Measurements from ENCODE around the gene SLC40A1. TPM values are rescaled to one million over a fixed set of nuclear protein-coding genes. Genes with fewer than 3 reads are reported as not detected.

The SLC40A1 gene
- total RNA-seq, 2 experiments from 2014 or later = not detected

DNA sequence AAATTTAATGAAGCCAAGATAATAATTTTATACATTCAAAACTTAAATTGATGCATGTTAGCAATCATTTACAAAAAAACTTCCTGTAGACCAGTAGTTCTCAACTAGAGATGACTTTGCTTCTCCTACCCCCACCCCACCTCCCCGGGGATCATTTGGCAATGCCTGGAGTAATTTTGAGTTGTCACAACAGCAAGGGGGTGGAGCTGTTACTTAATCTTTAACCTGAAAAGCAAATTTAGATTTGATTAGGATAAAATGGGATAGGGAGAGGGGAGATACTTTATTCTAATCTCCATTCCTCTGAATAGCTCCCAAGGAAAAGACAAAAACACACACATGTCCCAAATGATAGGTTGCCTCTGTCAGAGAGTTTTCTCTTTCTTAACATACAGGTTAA is 4.2 kb downstream of the SLC40A1 start:
- TF ChIP-seq EZH2phosphoT487 (IDR thresholded peaks at IDR 0.05; ENCODE audit: borderline replicate concordance, low read depth, low read length) = no peak
- TF ChIP-seq, protein P1, sequence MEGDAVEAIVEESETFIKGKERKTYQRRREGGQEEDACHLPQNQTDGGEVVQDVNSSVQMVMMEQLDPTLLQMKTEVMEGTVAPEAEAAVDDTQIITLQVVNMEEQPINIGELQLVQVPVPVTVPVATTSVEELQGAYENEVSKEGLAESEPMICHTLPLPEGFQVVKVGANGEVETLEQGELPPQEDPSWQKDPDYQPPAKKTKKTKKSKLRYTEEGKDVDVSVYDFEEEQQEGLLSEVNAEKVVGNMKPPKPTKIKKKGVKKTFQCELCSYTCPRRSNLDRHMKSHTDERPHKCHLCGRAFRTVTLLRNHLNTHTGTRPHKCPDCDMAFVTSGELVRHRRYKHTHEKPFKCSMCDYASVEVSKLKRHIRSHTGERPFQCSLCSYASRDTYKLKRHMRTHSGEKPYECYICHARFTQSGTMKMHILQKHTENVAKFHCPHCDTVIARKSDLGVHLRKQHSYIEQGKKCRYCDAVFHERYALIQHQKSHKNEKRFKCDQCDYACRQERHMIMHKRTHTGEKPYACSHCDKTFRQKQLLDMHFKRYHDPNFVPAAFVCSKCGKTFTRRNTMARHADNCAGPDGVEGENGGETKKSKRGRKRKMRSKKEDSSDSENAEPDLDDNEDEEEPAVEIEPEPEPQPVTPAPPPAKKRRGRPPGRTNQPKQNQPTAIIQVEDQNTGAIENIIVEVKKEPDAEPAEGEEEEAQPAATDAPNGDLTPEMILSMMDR (conservative IDR thresholded peaks at IDR 0.05; ENCODE audit: low read length) = no peak
- no peaks in the 10 kb centered on the region for H4K20me1 ChIP-seq (ENCODE audit: insufficient read depth, low read length)
- H3K27ac ChIP-seq (ENCODE audit: low read depth, low read length, poor library complexity, severe bottlenecking) = no peak overlapping the region
- H3K36me3 ChIP-seq (ENCODE audit: insufficient read depth, low read length) = no peaks in the 10 kb centered on the region
- no peaks in the 10 kb centered on the region for H3K9me3 ChIP-seq (ENCODE audit: low read length)
- H3K4me3 ChIP-seq (ENCODE audit: low read depth, low read length, poor library complexity, severe bottlenecking) = no peak overlapping the region
- no TSS peak for BruUV-seq (replicated peaks)
- intact Hi-C loops (cut with micrococcal nuclease; ENCODE audit: unreplicated experiment) = no loop called here
- H3K9me2 ChIP-seq (ENCODE audit: insufficient read depth, low read length) = no peaks in the 10 kb centered on the region
- H2AFZ ChIP-seq (ENCODE audit: low read length) = no peak overlapping the region
- no peak for DNase-seq (ENCODE audit: low spot score)
- H3K4me2 ChIP-seq (ENCODE audit: low read length) = no peak overlapping the region
- no peaks in the 10 kb centered on the region for H3K79me2 ChIP-seq (ENCODE audit: insufficient read depth, low read depth, low read length)
- no peaks in the 10 kb centered on the region for H3K4me1 ChIP-seq (ENCODE audit: insufficient read depth, low read length, poor library complexity, severe bottlenecking)
- ChIA-PET CTCF (ENCODE audit: unreplicated experiment) (no interaction called here), POLR2A (no interaction called here)

- no TSS peak for BruUV-seq (replicated peaks)
- Histone ChIP-seq H3K36me3 (ENCODE audit: insufficient read depth, low read length) (no peaks in the 10 kb centered on the region), H3K79me2 (ENCODE audit: insufficient read depth, low read depth, low read length) (no peaks in the 10 kb centered on the region), H3K9me2 (ENCODE audit: insufficient read depth, low read length) (no peaks in the 10 kb centered on the region), H3K4me3 (ENCODE audit: low read depth, low read length, poor library complexity, severe bottlenecking) (no peak overlapping the region), H4K20me1 (ENCODE audit: insufficient read depth, low read length) (no peaks in the 10 kb centered on the region), H2AFZ (ENCODE audit: low read length) (no peak overlapping the region), H3K9me3 (ENCODE audit: low read length) (no peaks in the 10 kb centered on the region), H3K4me2 (ENCODE audit: low read length) (no peak overlapping the region), H3K27ac (ENCODE audit: low read depth, low read length, poor library complexity, severe bottlenecking) (no peak overlapping the region), H3K4me1 (ENCODE audit: insufficient read depth, low read length, poor library complexity, severe bottlenecking) (no peaks in the 10 kb centered on the region)
- no peak for DNase-seq (ENCODE audit: low spot score)
- POLR2A ChIA-PET = interaction anchor here (0.7 to 1.4 kb wide), 2 partner anchors 10 to 36 kb away, joined by 3 to 5 read pairs; no protein-coding TSS in a partner anchor
- TF ChIP-seq EZH2phosphoT487 (IDR thresholded peaks at IDR 0.05; ENCODE audit: borderline replicate concordance, low read depth, low read length) = no peak
- TF ChIP-seq, protein P1 (conservative IDR thresholded peaks at IDR 0.05; ENCODE audit: low read length) = no peak
- CTCF ChIA-PET (ENCODE audit: unreplicated experiment) = no interaction called here
- intact Hi-C loops (cut with micrococcal nuclease; ENCODE audit: unreplicated experiment) = no loop called here
Observed at GRCh38 chr2:189574793-189575475, 5.7 kb downstream of the SLC40A1 start.

DNA sequence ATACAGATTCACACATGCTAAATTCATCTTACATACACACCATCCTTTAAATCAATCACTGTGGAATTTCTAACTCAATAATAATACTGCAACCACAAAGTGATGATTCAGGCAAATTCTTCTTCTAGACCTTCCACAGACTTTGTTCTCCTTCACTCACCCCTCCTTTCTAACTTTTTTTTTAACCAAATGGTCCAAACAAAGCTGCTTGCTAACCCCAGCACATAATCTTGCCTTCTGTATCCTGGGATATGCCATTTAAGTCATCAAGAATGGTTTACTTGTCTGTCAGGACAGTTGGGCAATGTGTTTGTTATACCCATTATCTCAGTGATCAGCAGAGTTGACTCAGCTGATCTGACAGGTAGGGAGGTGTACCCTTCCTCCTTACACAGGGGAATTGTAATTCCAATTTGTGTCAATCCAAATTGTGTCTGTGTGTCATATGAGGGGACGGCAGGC is 10.0 kb downstream of the SLC40A1 start:
- H3K4me3 ChIP-seq (ENCODE audit: low read depth, low read length, poor library complexity, severe bottlenecking) = no peak overlapping the region
- DNase-seq (ENCODE audit: low spot score) = no peak
- H3K9me2 ChIP-seq (ENCODE audit: insufficient read depth, low read length) = no peaks in the 10 kb centered on the region
- intact Hi-C loops (cut with micrococcal nuclease; ENCODE audit: unreplicated experiment) = no loop called here
- H4K20me1 ChIP-seq (ENCODE audit: insufficient read depth, low read length) = no peaks in the 10 kb centered on the region
- CTCF ChIA-PET (ENCODE audit: unreplicated experiment) = no interaction called here
- H3K36me3 ChIP-seq (ENCODE audit: insufficient read depth, low read length) = no peaks in the 10 kb centered on the region
- H2AFZ ChIP-seq (ENCODE audit: low read length) = no peak overlapping the region
- no peaks in the 10 kb centered on the region for H3K9me3 ChIP-seq (ENCODE audit: low read length)
- POLR2A ChIA-PET = no interaction called here
- no peak for TF ChIP-seq EZH2phosphoT487 (IDR thresholded peaks at IDR 0.05; ENCODE audit: borderline replicate concordance, low read depth, low read length)
- TF ChIP-seq, protein P1 (conservative IDR thresholded peaks at IDR 0.05; ENCODE audit: low read length) = no peak
- no peak overlapping the region for H3K4me2 ChIP-seq (ENCODE audit: low read length)
- H3K27ac ChIP-seq (ENCODE audit: low read depth, low read length, poor library complexity, severe bottlenecking) = no peak overlapping the region
- no peaks in the 10 kb centered on the region for H3K4me1 ChIP-seq (ENCODE audit: insufficient read depth, low read length, poor library complexity, severe bottlenecking)
- H3K79me2 ChIP-seq (ENCODE audit: insufficient read depth, low read depth, low read length) = no peaks in the 10 kb centered on the region
- BruUV-seq (replicated peaks) = no TSS peak
